Fibroblast of mammary gland (primary cell): Measurements from ENCODE around the gene PLEK2.
"Not testable (repeated sequence)": the region's sequence is repeated elsewhere in the genome, so short reads cannot be mapped to it uniquely, and the experiment has no call there.

Experiments used
- DNase-seq: peaks from one replicate; pipeline ENCODE4 v3.0.0-alpha.2; 2010; ENCODE audit warnings: low read depth
- H3K4me3 ChIP-seq: 2 replicates; pipeline ENCODE4 v1.5.1; 2011; ENCODE audit warnings: low read depth, mild to moderate bottlenecking, low read length, moderate library complexity; ENCODE audit not compliant: control insufficient read depth
- CTCF ChIP-seq: conservative IDR thresholded peaks from 2 replicates; pipeline ENCODE4 v1.5.1; 2011; ENCODE audit warnings: low read depth, low read length, inconsistent platforms; ENCODE audit not compliant: control insufficient read depth, insufficient read depth

Gene PLEK2

GRCh38 chr14:67352055-67352454, 59.9 kb downstream of the PLEK2 start:
- no peak overlapping the region for H3K4me3 ChIP-seq
- no peak for DNase-seq
- no peak for TF ChIP-seq CTCF

- DNase-seq: no peak
- TF ChIP-seq CTCF: no peak
- no peak overlapping the region for H3K4me3 ChIP-seq
Observed at GRCh38 chr14:67345583-67345982, 66.4 kb downstream of the PLEK2 start.

- peak; percentile 35 for DNase-seq
- TF ChIP-seq CTCF: no peak
- no peak overlapping the region for H3K4me3 ChIP-seq
Observed at GRCh38 chr14:67343601-67344230, 68.2 kb downstream of the PLEK2 start.

GRCh38 chr14:67341231-67341630, 70.7 kb downstream of the PLEK2 start:
- H3K4me3 ChIP-seq, DNase-seq: not testable (repeated sequence)
